Right lobe of liver (tissue), 4 donors: ENCODE measurements around the gene METTL2B.
"Not testable (repeated sequence)": the region's sequence is repeated elsewhere in the genome, so short reads cannot be mapped to it uniquely, and the experiment has no call there.

Source experiments
- POLR2A ChIP-seq: fragments of 450-650 bp; IDR thresholded peaks from one replicate; pipeline ENCODE4 v1.6.1; 2017; ENCODE audit warnings: antibody characterized with exemption, mild to moderate bottlenecking
- TF ChIP-seq, protein P1 (sequence below), 4 donors: fragments of 200-600 bp in 3 of 4; fragments of 450-650 bp in 1 of 4; IDR thresholded peaks; one replicate each; pipeline versions ENCODE4 v1.5.1 to v1.8.0; 2016 to 2022; ENCODE audit warnings: antibody characterized with exemption in 4 of 4, mild to moderate bottlenecking in 2 of 4
- donor health status: DM: no; HTN: no; CAD: no.
- donor health status: DM: no; HTN: no; CAD: no.
- donor health status: DM: no; HTN: yes; CAD: no.

DNA sequence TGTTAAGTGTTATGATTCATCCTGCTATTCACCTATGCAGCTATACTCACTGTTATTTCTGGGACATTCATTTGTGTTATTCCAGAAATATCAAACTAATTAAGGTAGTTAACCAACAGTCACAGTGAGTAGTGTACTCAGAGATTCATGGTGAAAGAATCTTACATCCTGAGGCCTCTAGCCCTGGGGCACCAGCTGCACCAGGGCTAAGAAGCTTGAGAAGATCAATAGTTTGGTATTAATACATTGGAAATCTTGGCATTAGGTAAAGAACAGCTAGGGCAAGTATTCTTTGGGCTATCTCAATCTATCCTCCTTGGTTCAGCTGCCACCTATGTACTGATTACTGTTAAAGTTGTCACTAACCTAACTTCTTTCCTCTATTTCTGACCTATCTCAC lies 9.7 kb upstream of the METTL2B start:
- not testable (repeated sequence) for TF ChIP-seq POLR2A
- TF ChIP-seq, protein P1, sequence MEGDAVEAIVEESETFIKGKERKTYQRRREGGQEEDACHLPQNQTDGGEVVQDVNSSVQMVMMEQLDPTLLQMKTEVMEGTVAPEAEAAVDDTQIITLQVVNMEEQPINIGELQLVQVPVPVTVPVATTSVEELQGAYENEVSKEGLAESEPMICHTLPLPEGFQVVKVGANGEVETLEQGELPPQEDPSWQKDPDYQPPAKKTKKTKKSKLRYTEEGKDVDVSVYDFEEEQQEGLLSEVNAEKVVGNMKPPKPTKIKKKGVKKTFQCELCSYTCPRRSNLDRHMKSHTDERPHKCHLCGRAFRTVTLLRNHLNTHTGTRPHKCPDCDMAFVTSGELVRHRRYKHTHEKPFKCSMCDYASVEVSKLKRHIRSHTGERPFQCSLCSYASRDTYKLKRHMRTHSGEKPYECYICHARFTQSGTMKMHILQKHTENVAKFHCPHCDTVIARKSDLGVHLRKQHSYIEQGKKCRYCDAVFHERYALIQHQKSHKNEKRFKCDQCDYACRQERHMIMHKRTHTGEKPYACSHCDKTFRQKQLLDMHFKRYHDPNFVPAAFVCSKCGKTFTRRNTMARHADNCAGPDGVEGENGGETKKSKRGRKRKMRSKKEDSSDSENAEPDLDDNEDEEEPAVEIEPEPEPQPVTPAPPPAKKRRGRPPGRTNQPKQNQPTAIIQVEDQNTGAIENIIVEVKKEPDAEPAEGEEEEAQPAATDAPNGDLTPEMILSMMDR (IDR thresholded peaks at IDR 0.05): not testable (repeated sequence)
